ENCODE data around the gene GEMIN2. TPM values are rescaled to one million over a fixed set of nuclear protein-coding genes. Genes with fewer than 3 reads are reported as not detected.

Gene GEMIN2
- total and polyA plus RNA-seq, 8 donors: 1.7 to 56.9 (median 8.0) TPM; not detected in 1

DNA sequence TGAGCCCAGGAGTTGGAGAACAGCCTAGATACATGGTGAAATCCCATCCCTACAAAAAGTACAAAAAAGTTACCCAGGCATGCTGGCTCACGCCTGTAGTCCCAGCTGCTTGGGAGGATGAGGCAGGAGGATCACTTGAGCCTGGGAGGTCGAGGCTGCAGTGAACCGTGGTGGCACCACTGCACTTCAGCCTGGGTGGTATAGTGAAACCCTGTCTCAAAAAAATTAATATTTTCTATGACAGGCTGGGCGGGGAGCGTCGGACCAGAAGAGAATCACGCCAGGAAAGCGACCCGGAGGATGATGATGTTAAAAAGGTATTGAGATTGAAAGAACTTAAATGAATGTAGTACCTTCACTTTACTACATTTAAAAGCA is 63.0 kb downstream of the GEMIN2 start:
- Histone ChIP-seq H3K36me3 (peaks cover 53 to 59% (median 58%) of the 10 kb centered on the region in 4 donors), H3K4me1 (peaks cover 13 to 66% (median 29%) of the 10 kb centered on the region in 4 donors), H3K27ac (no peak overlapping the region), H3K9me3 (no peaks in the 10 kb centered on the region), H3K27me3 (no peaks in the 10 kb centered on the region), H3K4me3 (peak overlapping the region in 1 of 4 donors; percentile 4)
- intact Hi-C loops (cut with DNase I; ENCODE audit: low total_unique reads): no loop called here
- no peak for DNase-seq
- 91 to 96% (median 92%) methylated on average over 9 of the region's 9 CpGs for WGBS, 5 donors
- TF ChIP-seq POLR2A (IDR thresholded peaks at IDR 0.05) (no peak), POLR2AphosphoS5 (IDR thresholded peaks at IDR 0.05) (no peak), EP300 (IDR thresholded peaks at IDR 0.05) (no peak)
- TF ChIP-seq, protein P1, sequence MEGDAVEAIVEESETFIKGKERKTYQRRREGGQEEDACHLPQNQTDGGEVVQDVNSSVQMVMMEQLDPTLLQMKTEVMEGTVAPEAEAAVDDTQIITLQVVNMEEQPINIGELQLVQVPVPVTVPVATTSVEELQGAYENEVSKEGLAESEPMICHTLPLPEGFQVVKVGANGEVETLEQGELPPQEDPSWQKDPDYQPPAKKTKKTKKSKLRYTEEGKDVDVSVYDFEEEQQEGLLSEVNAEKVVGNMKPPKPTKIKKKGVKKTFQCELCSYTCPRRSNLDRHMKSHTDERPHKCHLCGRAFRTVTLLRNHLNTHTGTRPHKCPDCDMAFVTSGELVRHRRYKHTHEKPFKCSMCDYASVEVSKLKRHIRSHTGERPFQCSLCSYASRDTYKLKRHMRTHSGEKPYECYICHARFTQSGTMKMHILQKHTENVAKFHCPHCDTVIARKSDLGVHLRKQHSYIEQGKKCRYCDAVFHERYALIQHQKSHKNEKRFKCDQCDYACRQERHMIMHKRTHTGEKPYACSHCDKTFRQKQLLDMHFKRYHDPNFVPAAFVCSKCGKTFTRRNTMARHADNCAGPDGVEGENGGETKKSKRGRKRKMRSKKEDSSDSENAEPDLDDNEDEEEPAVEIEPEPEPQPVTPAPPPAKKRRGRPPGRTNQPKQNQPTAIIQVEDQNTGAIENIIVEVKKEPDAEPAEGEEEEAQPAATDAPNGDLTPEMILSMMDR (IDR thresholded peaks at IDR 0.05): no peak

DNA sequence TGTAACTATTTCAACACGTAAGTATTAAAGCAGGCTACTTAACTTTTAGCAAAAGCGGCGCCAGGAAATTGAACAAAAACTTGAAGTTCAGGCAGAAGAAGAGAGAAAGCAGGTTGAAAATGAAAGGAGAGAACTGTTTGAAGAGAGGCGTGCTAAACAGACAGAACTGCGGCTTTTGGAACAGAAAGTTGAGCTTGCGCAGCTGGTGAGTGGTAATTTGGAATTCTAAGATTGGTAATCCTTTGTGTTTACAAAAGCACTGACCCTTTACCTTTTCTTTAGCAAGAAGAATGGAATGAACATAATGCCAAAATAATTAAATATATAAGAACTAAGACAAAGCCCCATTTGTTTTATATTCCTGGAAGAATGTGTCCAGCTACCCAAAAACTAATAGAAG is 64.9 kb downstream of the GEMIN2 start:
- TF ChIP-seq POLR2AphosphoS5 (IDR thresholded peaks at IDR 0.05) (no peak), POLR2A (IDR thresholded peaks at IDR 0.05) (no peak), EP300 (IDR thresholded peaks at IDR 0.05) (no peak)
- TF ChIP-seq, protein P1 (IDR thresholded peaks at IDR 0.05): no peak
- Histone ChIP-seq H3K27ac (no peak overlapping the region), H3K4me1 (peaks cover 13 to 68% (median 34%) of the 10 kb centered on the region in 4 donors), H3K4me3 (no peak overlapping the region), H3K36me3 (peaks cover 63 to 78% (median 76%) of the 10 kb centered on the region in 4 donors), H3K27me3 (no peaks in the 10 kb centered on the region), H3K9me3 (no peaks in the 10 kb centered on the region)
- 91 to 95% (median 92%) methylated on average over 6 of the region's 6 CpGs for WGBS, 5 donors
- no peak for DNase-seq
- intact Hi-C loops (cut with DNase I; ENCODE audit: low total_unique reads): no loop called here

DNA sequence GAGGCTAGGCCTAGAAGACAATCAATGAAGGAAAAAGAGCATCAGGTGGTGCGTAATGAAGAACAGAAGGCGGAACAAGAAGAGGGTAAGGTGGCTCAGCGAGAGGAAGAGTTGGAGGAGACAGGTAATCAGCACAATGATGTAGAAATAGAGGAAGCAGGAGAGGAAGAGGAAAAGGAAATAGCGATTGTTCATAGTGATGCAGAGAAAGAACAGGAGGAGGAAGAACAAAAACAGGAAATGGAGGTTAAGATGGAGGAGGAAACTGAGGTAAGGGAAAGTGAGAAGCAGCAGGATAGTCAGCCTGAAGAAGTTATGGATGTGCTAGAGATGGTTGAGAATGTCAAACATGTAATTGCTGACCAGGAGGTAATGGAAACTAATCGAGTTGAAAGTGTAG is 66.4 kb downstream of the GEMIN2 start:
- H3K9me3 ChIP-seq: no peaks in the 10 kb centered on the region
- TF ChIP-seq POLR2A (IDR thresholded peaks at IDR 0.05) (no peak), EP300 (IDR thresholded peaks at IDR 0.05) (no peak), POLR2AphosphoS5 (IDR thresholded peaks at IDR 0.05) (no peak)
- TF ChIP-seq, protein P1 (IDR thresholded peaks at IDR 0.05): no peak
- H3K4me1 ChIP-seq: peaks cover 13 to 64% (median 33%) of the 10 kb centered on the region in 4 donors
- DNase-seq: no peak
- WGBS, 5 donors: 88 to 93% (median 88%) methylated on average over 5 of the region's 5 CpGs
- intact Hi-C loops (cut with DNase I; ENCODE audit: low total_unique reads): no loop called here
- H3K36me3 ChIP-seq: peaks cover 69 to 90% (median 90%) of the 10 kb centered on the region in 4 donors
- H3K27ac ChIP-seq: no peak overlapping the region
- H3K4me3 ChIP-seq: no peak overlapping the region
- no peaks in the 10 kb centered on the region for H3K27me3 ChIP-seq

DNA sequence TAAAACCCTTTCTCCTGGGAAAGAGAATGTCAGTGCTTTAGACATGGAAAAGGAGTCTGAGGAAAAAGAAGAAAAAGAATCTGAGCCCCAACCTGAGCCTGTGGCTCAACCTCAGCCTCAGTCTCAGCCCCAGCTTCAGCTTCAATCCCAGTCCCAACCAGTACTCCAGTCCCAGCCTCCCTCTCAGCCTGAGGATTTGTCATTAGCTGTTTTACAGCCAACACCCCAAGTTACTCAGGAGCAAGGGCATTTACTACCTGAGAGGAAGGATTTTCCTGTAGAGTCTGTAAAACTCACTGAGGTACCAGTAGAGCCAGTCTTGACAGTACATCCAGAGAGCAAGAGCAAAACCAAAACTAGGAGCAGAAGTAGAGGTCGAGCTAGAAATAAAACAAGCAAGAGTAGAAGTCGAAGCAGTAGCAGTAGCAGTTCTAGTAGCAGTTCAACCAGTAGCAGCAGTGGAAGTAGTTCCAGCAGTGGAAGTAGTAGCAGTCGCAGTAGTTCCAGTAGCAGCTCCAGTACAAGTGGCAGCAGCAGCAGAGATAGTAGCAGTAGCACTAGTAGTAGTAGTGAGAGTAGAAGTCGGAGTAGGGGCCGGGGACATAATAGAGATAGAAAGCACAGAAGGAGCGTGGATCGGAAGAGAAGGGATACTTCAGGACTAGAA is 67.0 kb downstream of the GEMIN2 start:
- no peak for TF ChIP-seq POLR2AphosphoS5 (IDR thresholded peaks at IDR 0.05)
- intact Hi-C loops (cut with DNase I; ENCODE audit: low total_unique reads): no loop called here
- DNase-seq: no peak
- Histone ChIP-seq H3K4me1 (peaks cover 11 to 58% (median 29%) of the 10 kb centered on the region in 4 donors), H3K27ac (no peak overlapping the region), H3K4me3 (no peak overlapping the region), H3K27me3 (no peaks in the 10 kb centered on the region), H3K9me3 (no peaks in the 10 kb centered on the region), H3K36me3 (peaks cover 69 to 90% (median 90%) of the 10 kb centered on the region in 4 donors)
- WGBS, 5 donors: 83 to 93% (median 90%) methylated on average over 7 of the region's 7 CpGs

DNA sequence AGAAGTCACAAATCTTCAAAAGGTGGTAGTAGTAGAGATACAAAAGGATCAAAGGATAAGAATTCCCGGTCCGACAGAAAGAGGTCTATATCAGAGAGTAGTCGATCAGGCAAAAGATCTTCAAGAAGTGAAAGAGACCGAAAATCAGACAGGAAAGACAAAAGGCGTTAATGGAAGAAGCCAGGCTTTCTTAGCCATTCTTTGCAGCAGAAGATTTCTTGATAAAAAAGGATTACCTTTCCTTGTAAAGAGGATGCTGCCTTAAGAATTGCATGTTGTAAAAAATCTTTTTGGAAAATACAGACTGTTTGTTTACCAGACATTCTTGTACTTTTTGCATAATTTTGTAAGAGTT is 67.5 kb downstream of the GEMIN2 start:
- Histone ChIP-seq H3K27me3 (no peaks in the 10 kb centered on the region), H3K4me3 (no peak overlapping the region), H3K36me3 (peaks cover 67 to 87% (median 86%) of the 10 kb centered on the region in 4 donors), H3K4me1 (peaks cover 6 to 53% (median 23%) of the 10 kb centered on the region in 4 donors), H3K27ac (no peak overlapping the region), H3K9me3 (no peaks in the 10 kb centered on the region)
- WGBS, 5 donors: 69 to 84% (median 76%) methylated on average over 5 of the region's 5 CpGs
- intact Hi-C loops (cut with DNase I; ENCODE audit: low total_unique reads): no loop called here
- DNase-seq: no peak
- TF ChIP-seq, protein P1 (IDR thresholded peaks at IDR 0.05): no peak
- TF ChIP-seq EP300 (IDR thresholded peaks at IDR 0.05) (no peak), POLR2AphosphoS5 (IDR thresholded peaks at IDR 0.05) (no peak), POLR2A (IDR thresholded peaks at IDR 0.05) (no peak)

Measured in stomach (tissue), 9 donors.